DOHH2 (cell line): ENCODE data around the gene ZBTB38.

Experiments
- H3F3A ChIP-seq: fragments of 200-600 bp; sonication (generic), shearing (Covaris generic); 2 replicates; pipeline ENCODE4 v1.6.0; 2016; ENCODE audit warnings: antibody characterized with exemption, mild to moderate bottlenecking; ENCODE audit not compliant: control insufficient read depth, insufficient read depth
- H3K27ac ChIP-seq: fragments of 200-600 bp; sonication (generic); 2 replicates; pipeline ENCODE4 v1.5.1; 2014; ENCODE audit warnings: low read depth, mild to moderate bottlenecking, low read length, moderate library complexity
- H3K27me3 ChIP-seq: fragments of 200-600 bp; sonication (generic); 2 replicates; pipeline ENCODE4 v1.6.1; 2014; ENCODE audit warnings: mild to moderate bottlenecking, low read length, mixed read lengths; ENCODE audit not compliant: control insufficient read depth
- H3K36me3 ChIP-seq: fragments of 200-600 bp; sonication (generic); 2 replicates; pipeline ENCODE4 v1.6.1; 2014; ENCODE audit warnings: mild to moderate bottlenecking, low read length, moderate library complexity, mixed read lengths; ENCODE audit not compliant: control insufficient read depth
- H3K4me1 ChIP-seq: fragments of 200-600 bp; sonication (generic); 2 replicates; pipeline ENCODE4 v1.6.1; 2014; ENCODE audit warnings: mild to moderate bottlenecking, low read length, mixed read lengths; ENCODE audit not compliant: control insufficient read depth
- H3K4me2 ChIP-seq: fragments of 200-600 bp; sonication (generic); 2 replicates; pipeline ENCODE4 v1.6.0; 2014; ENCODE audit warnings: mild to moderate bottlenecking, low read length, moderate library complexity
- H3K4me3 ChIP-seq: fragments of 200-600 bp; sonication (generic); 2 replicates; pipeline ENCODE4 v1.5.1; 2014; ENCODE audit warnings: mild to moderate bottlenecking, low read length, mixed read lengths
- H3K79me2 ChIP-seq: fragments of 200-600 bp; sonication (generic); 2 replicates; pipeline ENCODE4 v1.6.1; 2014; ENCODE audit warnings: mild to moderate bottlenecking, low read length, mixed read lengths; ENCODE audit not compliant: control insufficient read depth
- H3K9me2 ChIP-seq: fragments of 200-600 bp; sonication (generic); replicated peaks from 2 replicates; pipeline ENCODE4 v1.6.1; 2014; ENCODE audit warnings: mild to moderate bottlenecking, low read length, mixed read lengths; ENCODE audit not compliant: control insufficient read depth
- H3K9me3 ChIP-seq: fragments of 200-600 bp; sonication (generic); 2 replicates; pipeline ENCODE4 v1.6.1; 2014; ENCODE audit warnings: antibody characterized with exemption, low read length, mixed read lengths; ENCODE audit not compliant: control insufficient read depth, insufficient read depth
- H4K20me1 ChIP-seq: fragments of 200-600 bp; sonication (generic); 2 replicates; pipeline ENCODE4 v1.6.0; 2014; ENCODE audit warnings: low read depth, mild to moderate bottlenecking, antibody characterized with exemption, low read length, moderate library complexity; ENCODE audit not compliant: control insufficient read depth, insufficient read depth
- CTCF ChIP-seq: fragments of 200-600 bp; sonication (generic); IDR thresholded peaks from one replicate; pipeline ENCODE4 v1.5.1; 2014; ENCODE audit warnings: antibody characterized with exemption, mild to moderate bottlenecking, low read depth, low read length; ENCODE audit not compliant: poor library complexity, severe bottlenecking
- EZH2phosphoT487 ChIP-seq: fragments of 200-600 bp; sonication (generic); IDR thresholded peaks from 2 replicates; pipeline ENCODE4 v1.6.1; 2017; ENCODE audit warnings: borderline replicate concordance, mild to moderate bottlenecking, antibody characterized with exemption, low read length, moderate library complexity, mixed read lengths

Gene ZBTB38

GRCh38 chr3:141413801-141414689, 45.7 kb downstream of the ZBTB38 start:
- Histone ChIP-seq H3K27me3 (no peaks in the 10 kb centered on the region), H3K9me3 (no peaks in the 10 kb centered on the region), H3K36me3 (peaks cover 7% of the 10 kb centered on the region; the same call in 1 of the 2 replicates), H3K79me2 (no peaks in the 10 kb centered on the region), H3K4me2 (no peak overlapping the region), H3K4me1 (peaks cover 32% of the 10 kb centered on the region), H3K9me2 (no peaks in the 10 kb centered on the region), H3K4me3 (no peak overlapping the region), H3K27ac (no peak overlapping the region), H4K20me1 (no peaks in the 10 kb centered on the region), H3F3A (no peaks in the 10 kb centered on the region)
- TF ChIP-seq EZH2phosphoT487, result no peak
- no peak for TF ChIP-seq CTCF

- Histone ChIP-seq H4K20me1 (no peaks in the 10 kb centered on the region), H3F3A (no peaks in the 10 kb centered on the region), H3K9me2 (no peaks in the 10 kb centered on the region), H3K79me2 (no peaks in the 10 kb centered on the region), H3K27me3 (no peaks in the 10 kb centered on the region), H3K9me3 (no peaks in the 10 kb centered on the region), H3K4me2 (no peak overlapping the region), H3K27ac (no peak overlapping the region), H3K4me3 (no peak overlapping the region), H3K4me1 (peaks cover 29% of the 10 kb centered on the region), H3K36me3 (peaks cover 7% of the 10 kb centered on the region; the same call in 1 of the 2 replicates)
- TF ChIP-seq CTCF, result no peak
- TF ChIP-seq EZH2phosphoT487, result no peak
These were observed 46.6 kb downstream of the ZBTB38 start for GRCh38 chr3:141414800-141415462.

- Histone ChIP-seq H3K9me2 (no peaks in the 10 kb centered on the region), H3K9me3 (no peaks in the 10 kb centered on the region), H4K20me1 (no peaks in the 10 kb centered on the region), H3K4me1 (peaks cover 19% of the 10 kb centered on the region), H3K79me2 (no peaks in the 10 kb centered on the region), H3F3A (no peaks in the 10 kb centered on the region), H3K27me3 (no peaks in the 10 kb centered on the region), H3K4me3 (no peak overlapping the region), H3K27ac (no peak overlapping the region), H3K36me3 (peaks cover 3% of the 10 kb centered on the region; the same call in 1 of the 2 replicates), H3K4me2 (no peak overlapping the region)
- TF ChIP-seq CTCF (no peak), EZH2phosphoT487 (no peak)
These were observed 47.6 kb downstream of the ZBTB38 start for GRCh38 chr3:141415953-141416352.
